SU-DHL-6 (cell line): Measurements from ENCODE around the gene PCYT2.

ENCODE experiments used
- H2AFZ ChIP-seq: fragments of 200-600 bp; sonication (generic); 2 replicates; pipeline ENCODE4 v1.6.1; 2014; ENCODE audit warnings: low read depth, mild to moderate bottlenecking, moderate library complexity, mixed read lengths, antibody characterized with exemption, low read length; ENCODE audit not compliant: severe bottlenecking
- H3F3A ChIP-seq: fragments of 200-600 bp; shearing (Covaris generic); 2 replicates; pipeline ENCODE4 v1.6.0; 2016; ENCODE audit warnings: antibody characterized with exemption, mild to moderate bottlenecking; ENCODE audit not compliant: insufficient read depth
- H3K27ac ChIP-seq: fragments of 200-600 bp; sonication (generic); 2 replicates; pipeline ENCODE4 v1.5.1; 2016; ENCODE audit warnings: low read depth, mild to moderate bottlenecking, low read length, moderate library complexity, mixed read lengths
- H3K27me3 ChIP-seq: fragments of 200-600 bp; sonication (generic), shearing (Covaris generic); 2 replicates; pipeline ENCODE4 v1.6.0; 2014; ENCODE audit warnings: mild to moderate bottlenecking, low read length
- H3K36me3 ChIP-seq: fragments of 200-600 bp; sonication (generic); 2 replicates; pipeline ENCODE4 v1.6.1; 2014; ENCODE audit warnings: mild to moderate bottlenecking, low read length, mixed read lengths
- H3K4me2 ChIP-seq: fragments of 300-600, 200-600 bp; shearing (Covaris generic), sonication (generic); 2 replicates; pipeline ENCODE4 v1.6.0; 2014; ENCODE audit warnings: low read length, low read depth, mild to moderate bottlenecking; ENCODE audit not compliant: poor library complexity, severe bottlenecking
- H3K4me3 ChIP-seq: fragments of 200-600 bp; sonication (generic); 2 replicates; pipeline ENCODE4 v1.5.1; 2014; ENCODE audit warnings: antibody characterized with exemption, low read length, mild to moderate bottlenecking, mixed read lengths; ENCODE audit not compliant: insufficient read depth, poor library complexity, severe bottlenecking
- H3K79me2 ChIP-seq: fragments of 200-600 bp; sonication (generic); 2 replicates; pipeline ENCODE4 v1.6.1; 2014; ENCODE audit warnings: mild to moderate bottlenecking, low read length, moderate library complexity; ENCODE audit not compliant: insufficient read depth
- H3K9ac ChIP-seq: fragments of 200-600 bp; sonication (generic); 2 replicates; pipeline ENCODE4 v1.7.0; 2014; ENCODE audit warnings: mild to moderate bottlenecking, low read length
- H3K9me2 ChIP-seq: fragments of 200-600 bp; sonication (generic); replicated peaks from 2 replicates; pipeline ENCODE4 v1.6.1; 2014; ENCODE audit warnings: low read length; ENCODE audit not compliant: insufficient read depth
- H3K9me3 ChIP-seq: fragments of 200-600 bp; sonication (generic); 2 replicates; pipeline ENCODE4 v1.6.1; 2014; ENCODE audit warnings: low read length, mixed read lengths; ENCODE audit not compliant: insufficient read depth
- H4K20me1 ChIP-seq: fragments of 200-600 bp; sonication (generic); 2 replicates; pipeline ENCODE4 v1.6.1; 2014; ENCODE audit warnings: low read depth, mild to moderate bottlenecking, antibody characterized with exemption, low read length, moderate library complexity, mixed read lengths
- CTCF ChIP-seq: fragments of 200-600 bp; sonication (generic); IDR thresholded peaks from one replicate; pipeline ENCODE4 v1.5.1; 2017; ENCODE audit warnings: antibody characterized with exemption, mild to moderate bottlenecking, low read length, moderate library complexity; ENCODE audit not compliant: insufficient read depth, poor library complexity, severe bottlenecking
- EZH2phosphoT487 ChIP-seq: fragments of 200-600 bp; sonication (generic), shearing (Covaris generic); conservative IDR thresholded peaks from 2 replicates; pipeline ENCODE4 v1.6.1; 2018; ENCODE audit warnings: mild to moderate bottlenecking, antibody characterized with exemption, low read length, moderate library complexity, mixed read lengths

Gene PCYT2

DNA sequence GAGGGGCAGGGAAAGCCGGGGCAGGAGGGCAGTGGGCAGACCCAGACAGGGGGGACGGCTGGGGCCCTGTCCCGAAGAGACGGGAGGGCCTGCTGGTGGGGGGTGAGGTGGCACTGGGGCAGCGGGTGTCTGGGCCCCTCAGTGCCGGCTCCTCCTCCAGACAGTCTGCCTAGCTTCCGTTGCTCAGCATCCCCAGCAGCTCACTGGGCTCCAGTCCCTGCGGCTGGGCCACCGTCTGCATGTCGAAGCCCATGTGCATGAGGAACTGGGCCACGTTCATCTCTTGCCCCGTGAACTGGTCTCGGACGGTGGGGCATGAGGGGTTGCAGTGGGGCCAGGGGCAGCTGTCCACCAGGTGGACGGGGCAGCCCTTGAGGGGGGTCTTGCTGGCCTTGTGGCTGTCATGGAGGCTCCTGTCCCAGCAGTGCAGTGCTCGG lies 41.6 kb upstream of the PCYT2 start:
- H3K27me3 ChIP-seq = no peaks in the 10 kb centered on the region

GRCh38 chr17:81951785-81952684 lies 40.8 kb upstream of the PCYT2 start:
- Histone ChIP-seq H3K27me3 (no peaks in the 10 kb centered on the region), H3K79me2 (peaks cover 7% of the 10 kb centered on the region), H3K4me3 (no peak overlapping the region), H3K9ac (peak overlapping the region; percentile 27; the same call in 1 of the 2 replicates), H3K4me2 (peak overlapping the region; percentile 17), H4K20me1 (no peaks in the 10 kb centered on the region), H3K9me2 (no peaks in the 10 kb centered on the region), H3K9me3 (no peaks in the 10 kb centered on the region), H3K36me3 (no peaks in the 10 kb centered on the region), H2AFZ (no peak overlapping the region), H3F3A (peaks cover 28% of the 10 kb centered on the region), H3K27ac (peak overlapping the region; percentile 83)
- TF ChIP-seq CTCF (no peak), EZH2phosphoT487 (no peak)

More for the DNA sequence above, 41.6 kb upstream of the PCYT2 start:
- Histone ChIP-seq H4K20me1 (no peaks in the 10 kb centered on the region), H3K9ac (peak overlapping the region; percentile 27; the same call in 1 of the 2 replicates), H2AFZ (no peak overlapping the region), H3K36me3 (no peaks in the 10 kb centered on the region), H3K4me3 (no peak overlapping the region), H3F3A (peaks cover 28% of the 10 kb centered on the region), H3K9me3 (no peaks in the 10 kb centered on the region), H3K79me2 (peaks cover 15% of the 10 kb centered on the region), H3K27ac (peak overlapping the region; percentile 83), H3K9me2 (no peaks in the 10 kb centered on the region), H3K4me2 (peak overlapping the region; percentile 17)
- no peak for TF ChIP-seq EZH2phosphoT487
- no peak for TF ChIP-seq CTCF

DNA sequence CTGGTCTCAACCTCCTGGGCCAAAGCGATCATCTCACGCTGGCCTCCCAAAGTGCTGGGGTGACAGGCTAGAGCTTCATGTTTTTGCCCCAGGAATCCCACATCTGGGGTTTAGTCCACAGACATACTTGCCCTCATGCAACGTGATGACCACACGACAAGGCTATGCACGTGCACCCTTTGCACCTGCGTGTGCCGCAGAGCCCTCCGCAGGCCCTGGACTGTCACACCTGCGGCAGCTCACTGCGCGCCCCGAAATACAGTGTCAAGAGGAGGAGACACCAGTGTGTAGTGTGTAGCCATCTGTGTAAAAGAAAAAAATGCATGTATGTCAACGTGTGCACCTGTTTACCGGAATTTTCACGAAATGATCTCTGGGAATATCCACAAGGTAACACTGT lies 39.3 kb upstream of the PCYT2 start:
- H3K4me2 ChIP-seq = peak overlapping the region; percentile 34
- H3K9me3 ChIP-seq = no peaks in the 10 kb centered on the region
- H3K79me2 ChIP-seq = no peaks in the 10 kb centered on the region
- H3K36me3 ChIP-seq = no peaks in the 10 kb centered on the region
- no peaks in the 10 kb centered on the region for H4K20me1 ChIP-seq
- H3K27me3 ChIP-seq = no peaks in the 10 kb centered on the region
- H3K4me3 ChIP-seq = no peak overlapping the region
- no peak overlapping the region for H2AFZ ChIP-seq
- H3K9me2 ChIP-seq = no peaks in the 10 kb centered on the region
- peak overlapping the region; percentile 86 for H3K27ac ChIP-seq
- peaks cover 28% of the 10 kb centered on the region for H3F3A ChIP-seq
- no peak overlapping the region for H3K9ac ChIP-seq
- TF ChIP-seq EZH2phosphoT487 = no peak
- no peak for TF ChIP-seq CTCF
